SIG-M5 (cell line): Measurements from ENCODE around the gene NUDT5.
A peak's percentile ranks its signal among the peaks of the same experiment; 100 is the strongest.
"Not testable (repeated sequence)": the region's sequence is repeated elsewhere in the genome, so short reads cannot be mapped to it uniquely, and the experiment has no call there.

Experiments used
- DNase-seq: peaks from one replicate; lab custom pipeline; 2025; lab: John Stamatoyannopoulos, UW

NUDT5 gene

GRCh38 chr10:12202226-12202625 lies 6.5 kb upstream of the NUDT5 start:
- no peak for DNase-seq

- no peak for DNase-seq
Observed at GRCh38 chr10:12201543-12201942, 5.9 kb upstream of the NUDT5 start.

DNA sequence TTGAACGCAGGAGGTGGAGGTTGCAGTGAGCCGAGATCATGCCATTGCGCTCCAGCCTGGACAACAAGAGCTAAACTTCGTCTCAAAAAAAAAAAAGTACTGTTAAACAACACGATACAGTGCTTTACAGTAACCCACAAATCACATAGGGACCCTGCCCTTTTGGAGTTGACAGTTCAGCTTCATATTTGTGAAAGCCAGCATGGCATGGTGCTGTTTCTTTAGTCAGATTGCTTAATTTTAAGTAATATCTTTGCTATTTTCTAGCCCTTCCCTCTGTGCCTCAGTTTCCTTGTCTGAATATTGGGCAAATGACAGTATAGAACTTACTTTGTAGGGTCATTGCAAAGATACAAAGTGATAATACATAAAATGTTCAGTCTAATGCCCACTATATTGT lies 5.2 kb upstream of the NUDT5 start:
- no peak for DNase-seq

GRCh38 chr10:12198156-12198555 lies 2.5 kb upstream of the NUDT5 start:
- no peak for DNase-seq

- no peak for DNase-seq
Observed at GRCh38 chr10:12196531-12197211, 980 bp upstream of the NUDT5 start.

- no peak for DNase-seq
Observed at GRCh38 chr10:12195281-12195602, 449 bp downstream of the NUDT5 start.

DNA sequence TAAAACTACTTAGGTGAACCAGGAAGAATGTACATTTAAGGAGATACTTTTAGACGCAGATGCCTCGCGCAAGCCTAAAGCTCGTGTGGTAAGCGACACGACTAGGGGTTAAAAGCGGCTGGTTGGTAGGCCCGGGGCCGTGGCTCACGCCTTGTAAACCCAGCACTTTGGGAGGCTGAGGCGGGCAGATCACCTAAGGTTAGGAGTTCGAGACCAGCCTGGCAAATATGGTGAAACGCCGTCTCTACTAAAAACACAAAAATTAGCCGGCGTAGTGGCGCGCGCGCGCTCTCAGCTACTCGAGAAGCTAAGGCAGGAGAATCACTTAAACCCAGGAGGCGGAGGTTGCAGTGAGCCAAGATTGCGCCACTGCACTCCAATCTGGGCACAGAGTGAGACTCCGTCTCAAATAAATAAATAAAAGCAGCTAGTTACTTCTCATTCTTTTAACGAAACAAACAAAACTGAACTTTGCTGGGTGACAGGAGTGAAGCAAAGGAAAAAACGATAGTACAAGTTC lies 879 bp downstream of the NUDT5 start:
- DNase-seq, result no peak

DNA sequence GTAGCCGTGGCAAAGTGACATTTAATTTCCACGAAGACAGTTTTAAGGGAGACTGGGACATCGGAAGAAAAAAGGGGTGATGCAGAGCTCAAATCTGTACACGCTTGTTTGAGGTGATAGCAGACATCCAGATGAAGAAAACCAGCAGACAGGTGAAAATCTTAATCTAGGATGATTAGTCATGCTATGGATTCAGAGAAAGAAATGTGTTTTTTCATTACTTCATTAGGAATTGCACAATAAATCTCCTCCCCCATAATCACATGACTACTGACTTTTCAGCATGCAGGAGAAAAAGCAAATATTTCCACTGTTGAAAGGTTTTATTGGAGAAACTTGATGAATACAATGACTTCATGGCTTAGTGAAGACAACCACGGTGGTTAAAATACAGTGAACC lies 2.5 kb downstream of the NUDT5 start:
- no peak for DNase-seq

DNA sequence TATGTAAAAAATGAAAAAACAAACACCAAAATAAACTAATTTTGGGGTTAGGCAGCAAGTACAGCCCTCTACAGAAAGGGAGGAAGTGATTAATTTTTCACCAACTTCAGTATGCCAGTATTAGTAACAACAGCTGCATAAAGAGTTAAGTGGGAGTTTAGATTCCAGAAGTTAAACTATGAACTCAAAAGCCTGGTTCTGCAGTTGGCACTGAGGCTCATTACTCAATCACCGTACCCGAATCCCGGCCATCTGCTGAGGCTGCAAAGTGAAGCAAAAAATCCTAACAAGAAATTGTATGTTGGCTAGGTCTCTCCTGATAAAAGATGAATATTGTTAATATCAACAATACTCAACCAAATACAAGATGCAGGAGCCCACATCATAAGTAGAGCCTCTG lies 4.0 kb downstream of the NUDT5 start:
- no peak for DNase-seq

GRCh38 chr10:12189426-12189825 lies 6.3 kb downstream of the NUDT5 start:
- no peak for DNase-seq

DNA sequence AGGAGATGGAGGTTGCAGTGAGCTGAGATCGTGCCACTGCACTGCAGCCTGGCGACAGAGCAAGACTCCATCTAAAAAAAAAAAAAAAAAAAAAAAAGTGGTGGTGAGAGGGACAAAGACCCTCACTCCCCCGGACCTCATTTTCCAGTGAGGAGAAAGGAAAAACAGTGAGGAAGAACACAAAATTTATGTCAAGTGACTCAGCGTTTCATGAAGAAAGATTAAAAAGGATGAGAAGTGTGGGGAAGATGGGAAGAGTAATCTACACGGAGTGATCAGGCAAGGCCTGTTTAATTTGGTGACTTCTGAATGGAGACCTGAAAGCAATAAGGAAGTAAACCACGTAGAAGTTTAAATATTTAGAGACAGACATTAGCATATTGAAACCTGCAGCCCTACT lies 7.0 kb downstream of the NUDT5 start:
- no peak for DNase-seq

GRCh38 chr10:12187321-12187905 lies 8.3 kb downstream of the NUDT5 start:
- no peak for DNase-seq

DNA sequence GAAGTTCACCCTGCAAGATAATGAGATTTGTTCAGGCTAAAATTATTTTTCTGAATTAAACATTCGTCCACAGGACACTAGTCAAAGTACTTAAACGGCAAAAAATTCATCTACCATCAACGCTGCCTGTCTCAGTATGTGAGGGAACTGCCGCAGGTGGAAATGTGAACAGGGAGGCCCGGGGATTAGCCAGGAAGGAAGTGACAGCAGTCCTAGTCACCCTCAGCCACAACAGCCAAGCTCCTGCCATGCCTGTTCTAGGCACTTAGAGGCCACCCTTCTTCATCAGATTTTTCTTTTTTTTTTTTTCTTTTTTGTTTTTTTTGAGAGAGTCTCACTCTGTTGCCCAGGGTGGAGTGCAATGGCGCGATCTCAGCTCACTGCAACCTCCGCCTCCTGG lies 9.4 kb downstream of the NUDT5 start:
- no peak for DNase-seq

- no peak for DNase-seq
Observed at GRCh38 chr10:12184165-12184564, 11.5 kb downstream of the NUDT5 start.

- peak; percentile 74 for DNase-seq
Observed at GRCh38 chr10:12181065-12181775, 14.5 kb downstream of the NUDT5 start.

GRCh38 chr10:12180221-12180974 lies 15.3 kb downstream of the NUDT5 start:
- DNase-seq, result no peak

GRCh38 chr10:12179606-12180170 lies 16.0 kb downstream of the NUDT5 start:
- DNase-seq, result peak; percentile 12

DNA sequence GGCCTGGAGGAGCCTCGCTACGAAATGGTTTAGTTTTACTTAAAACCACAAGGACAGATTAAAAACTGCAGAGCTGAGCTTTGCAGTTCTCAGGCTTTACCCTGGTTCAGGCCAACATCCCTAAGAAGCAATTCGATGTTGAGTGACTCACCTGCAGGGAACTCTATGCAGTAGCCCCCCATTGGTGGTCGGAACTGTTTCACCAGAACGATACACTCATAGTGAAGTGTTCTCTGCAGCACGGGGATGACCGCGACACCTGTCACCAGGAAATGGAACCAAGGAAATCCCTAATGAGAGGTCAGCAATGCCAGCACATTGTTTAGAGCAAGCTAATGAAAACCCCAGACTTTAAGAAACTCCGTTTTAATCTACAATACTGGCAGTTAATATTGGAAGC lies 18.0 kb downstream of the NUDT5 start:
- no peak for DNase-seq

- DNase-seq, result not testable (repeated sequence)
Observed at GRCh38 chr10:12171512-12171911, 24.2 kb downstream of the NUDT5 start.

- no peak for DNase-seq
Observed at GRCh38 chr10:12165999-12166775, 29.5 kb downstream of the NUDT5 start.

DNA sequence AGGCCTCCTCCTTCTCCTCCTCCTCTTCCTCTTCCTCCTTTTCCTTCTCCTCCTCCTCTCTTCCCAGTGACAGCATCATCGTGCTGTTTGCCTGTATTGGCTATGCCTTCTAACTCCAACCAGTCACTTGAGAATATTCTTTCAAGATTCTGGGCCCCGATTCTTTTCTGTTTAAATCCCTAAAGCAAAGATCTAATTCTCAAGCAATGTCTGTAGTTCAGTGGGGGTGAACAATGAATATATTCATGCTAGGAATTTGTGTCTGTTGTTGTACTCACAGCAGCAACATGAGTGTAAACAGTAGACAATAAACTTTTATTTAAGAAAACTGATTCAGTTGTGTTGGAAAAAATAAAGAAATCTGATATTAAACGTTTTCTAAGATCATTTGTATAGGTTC lies 30.7 kb downstream of the NUDT5 start:
- no peak for DNase-seq

DNA sequence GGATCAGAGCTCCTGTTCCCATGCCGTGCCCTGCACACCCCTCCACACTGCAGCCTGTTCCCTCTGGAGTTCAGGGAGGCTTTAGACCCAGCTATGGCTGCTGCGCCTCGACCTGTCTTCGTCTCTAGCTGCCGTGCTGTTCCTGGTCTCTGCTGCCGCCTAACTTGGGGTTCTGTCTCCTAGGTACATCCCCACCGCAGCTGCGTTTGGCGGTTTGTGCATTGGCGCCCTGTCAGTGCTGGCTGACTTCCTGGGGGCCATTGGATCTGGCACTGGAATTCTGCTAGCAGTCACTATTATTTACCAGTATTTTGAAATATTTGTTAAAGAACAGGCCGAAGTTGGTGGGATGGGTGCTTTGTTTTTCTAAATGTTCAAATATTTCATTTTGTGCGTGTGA lies 31.6 kb downstream of the NUDT5 start:
- DNase-seq, result no peak
